Activated CD4-positive, alpha-beta memory T cell treated with anti-CD3 and anti-CD28 coated beads for 36 hours (primary cell): ENCODE measurements around the gene RPL31. TPM values are rescaled to one million over a fixed set of nuclear protein-coding genes. Genes with fewer than 3 reads are reported as not detected.
A peak's percentile ranks its signal among the peaks of the same experiment; 100 is the strongest.

Experiments used
- CTCF ChIA-PET: fragments of 350-600 bp; sonication (Branson Sonifier 250); formaldehyde crosslinking; loops from one replicate; lab custom pipeline; 2021; ENCODE audit warnings: antibody characterized with exemption, inconsistent platforms; lab: Charles Lee
- POLR2A ChIA-PET: fragments of 350-600 bp; sonication (Branson Sonifier 250); formaldehyde crosslinking; loops from one replicate; lab custom pipeline; 2021; ENCODE audit warnings: antibody characterized with exemption; lab: Charles Lee
- DNase-seq: peaks from one replicate; pipeline ENCODE4 v3.0.0-alpha.2; 2020
- H3K27ac Mint-ChIP-seq: one replicate; pipeline ENCODE4 v1.8.0; 2021; ENCODE audit warnings: mixed read lengths
- H3K27me3 Mint-ChIP-seq: one replicate; pipeline ENCODE4 v1.8.0; 2021; ENCODE audit warnings: mixed read lengths
- H3K36me3 Mint-ChIP-seq: one replicate; pipeline ENCODE4 v1.8.0; 2021; ENCODE audit warnings: mixed read lengths
- H3K4me1 Mint-ChIP-seq: one replicate; pipeline ENCODE4 v1.8.0; 2021; ENCODE audit warnings: low read depth, mixed read lengths
- H3K4me3 Mint-ChIP-seq: one replicate; pipeline ENCODE4 v1.8.0; 2021; ENCODE audit warnings: mild to moderate bottlenecking, mixed read lengths
- H3K9me3 Mint-ChIP-seq: one replicate; pipeline ENCODE4 v1.8.0; 2021; ENCODE audit warnings: mixed read lengths
- intact Hi-C: fragments of 100-400 bp; cut with micrococcal nuclease; formaldehyde crosslinking; loops from one replicate; pipeline ENCODE4 v1.15.1; 2023
- total RNA-seq, 2 experiments: library from RNA; stranded (reverse); gene quantifications; one replicate each; pipeline ENCODE4 v1.2.3, GENCODE V29; 2021

Gene RPL31
- total RNA-seq, 2 experiments from 2014 or later = 1,809 to 1,825 TPM

DNA sequence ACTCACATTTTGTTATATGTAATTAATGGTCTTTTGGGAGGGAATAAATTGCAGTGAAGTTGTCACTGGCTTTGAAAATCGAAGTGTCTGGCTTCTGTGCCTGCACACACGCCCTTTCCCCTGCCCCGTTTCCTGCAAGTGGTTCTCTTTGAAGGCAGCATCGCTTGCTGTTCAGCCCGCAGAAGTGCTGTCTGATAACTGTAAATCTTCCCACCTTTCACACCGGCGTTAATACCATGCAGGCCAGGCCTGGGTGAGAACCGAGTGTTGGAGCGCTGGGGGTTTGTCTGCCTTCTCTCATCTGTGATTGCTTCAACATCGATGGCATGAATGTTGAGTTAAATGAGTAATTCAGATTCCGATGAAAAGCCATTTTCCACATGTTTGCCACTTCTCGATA is 37.9 kb upstream of the RPL31 start:
- Mint-ChIP-seq H3K27me3 (no peaks in the 10 kb centered on the region), H3K27ac (no peak overlapping the region), H3K4me3 (no peak overlapping the region), H3K9me3 (no peaks in the 10 kb centered on the region), H3K4me1 (peaks cover under 1% of the 10 kb centered on the region), H3K36me3 (no peaks in the 10 kb centered on the region)
- DNase-seq = no peak
- ChIA-PET CTCF (interaction anchor here (0.6 kb wide), 1 partner anchor 21 kb away, joined by 4 read pairs; no protein-coding TSS in a partner anchor), POLR2A (no interaction called here)
- intact Hi-C loops = no loop called here

DNA sequence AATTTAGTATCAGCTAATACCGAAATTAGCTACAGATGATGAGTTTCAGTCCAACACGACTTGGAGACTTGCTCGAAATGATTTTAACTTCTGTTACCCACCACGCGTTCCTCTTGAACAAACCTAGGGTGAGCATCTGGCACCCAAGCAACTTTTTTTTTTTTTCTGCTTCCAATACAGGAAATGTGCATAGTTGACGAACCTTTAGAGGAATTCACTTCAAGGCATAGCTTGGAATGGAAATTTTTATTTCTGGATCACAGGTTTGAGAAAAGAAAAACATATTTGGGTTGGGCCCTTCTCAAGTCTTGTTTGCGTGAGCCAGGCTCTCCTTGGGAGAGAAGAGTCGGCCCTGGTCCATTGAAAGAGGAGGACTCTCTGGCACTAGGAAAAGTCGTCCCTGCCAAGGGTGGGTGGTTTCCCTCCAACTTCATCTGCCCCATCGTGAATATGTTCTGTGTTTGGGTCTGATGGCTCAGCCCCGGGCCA is 37.4 kb upstream of the RPL31 start:
- Mint-ChIP-seq H3K27me3 (no peaks in the 10 kb centered on the region), H3K4me3 (no peak overlapping the region), H3K4me1 (no peaks in the 10 kb centered on the region), H3K36me3 (no peaks in the 10 kb centered on the region), H3K27ac (no peak overlapping the region), H3K9me3 (no peaks in the 10 kb centered on the region)
- intact Hi-C loops = no loop called here
- no peak for DNase-seq
- ChIA-PET POLR2A (no interaction called here), CTCF (interaction anchor here (0.6 kb wide), 1 partner anchor 21 kb away, joined by 4 read pairs; no protein-coding TSS in a partner anchor)

DNA sequence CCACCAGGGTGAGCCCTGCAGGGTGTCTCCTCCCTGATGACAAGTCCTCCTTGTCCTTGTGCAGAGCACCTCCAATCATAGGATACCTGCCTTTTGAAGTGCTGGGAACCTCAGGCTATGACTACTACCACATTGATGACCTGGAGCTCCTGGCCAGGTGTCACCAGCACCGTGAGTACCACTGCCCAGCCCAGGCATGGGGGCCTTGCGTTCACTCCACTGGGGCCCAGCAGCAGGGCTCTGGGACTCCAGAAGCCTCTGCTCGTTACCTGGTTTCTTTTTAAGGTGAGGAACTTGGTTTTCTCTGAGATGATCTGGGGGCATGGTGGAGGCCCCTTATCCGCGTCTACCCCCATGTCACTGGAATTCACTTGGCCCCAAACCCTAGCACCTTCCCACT is 36.5 kb upstream of the RPL31 start:
- intact Hi-C loops = no loop called here
- no peaks in the 10 kb centered on the region for H3K9me3 Mint-ChIP-seq

DNA sequence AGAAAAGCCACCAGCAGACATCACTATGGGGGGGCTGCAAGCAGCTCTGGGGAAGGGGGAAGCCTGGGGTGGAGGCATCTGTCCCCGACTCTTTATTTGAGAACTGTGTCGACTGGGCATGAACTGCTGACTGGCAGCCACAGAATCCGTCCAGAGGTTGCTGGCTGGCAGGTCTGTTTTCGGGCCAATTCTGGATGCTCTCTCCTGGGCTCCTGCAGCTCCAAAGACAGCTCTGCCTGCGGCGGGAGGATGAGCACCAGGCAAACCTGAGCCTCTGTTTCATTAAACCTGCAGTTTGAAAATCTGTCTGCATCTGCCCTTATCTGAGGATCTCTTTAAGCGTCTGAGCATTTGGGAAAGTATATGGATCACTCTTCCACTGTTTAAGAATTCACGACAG is 34.4 kb upstream of the RPL31 start:
- H3K9me3 Mint-ChIP-seq = no peaks in the 10 kb centered on the region
- no peak overlapping the region for H3K4me3 Mint-ChIP-seq
- H3K27ac Mint-ChIP-seq = no peak overlapping the region
- peaks cover 1% of the 10 kb centered on the region for H3K27me3 Mint-ChIP-seq
- no peaks in the 10 kb centered on the region for H3K36me3 Mint-ChIP-seq
- no peak for DNase-seq
- H3K4me1 Mint-ChIP-seq = no peaks in the 10 kb centered on the region
- POLR2A ChIA-PET = no interaction called here
- CTCF ChIA-PET = no interaction called here
- intact Hi-C loops = no loop called here

More for the DNA sequence above, 36.5 kb upstream of the RPL31 start:
- H3K4me1 Mint-ChIP-seq = no peaks in the 10 kb centered on the region
- ChIA-PET POLR2A (no interaction called here), CTCF (no interaction called here)
- DNase-seq = no peak
- no peak overlapping the region for H3K4me3 Mint-ChIP-seq
- no peak overlapping the region for H3K27ac Mint-ChIP-seq
- H3K27me3 Mint-ChIP-seq = no peaks in the 10 kb centered on the region
- H3K36me3 Mint-ChIP-seq = no peaks in the 10 kb centered on the region

DNA sequence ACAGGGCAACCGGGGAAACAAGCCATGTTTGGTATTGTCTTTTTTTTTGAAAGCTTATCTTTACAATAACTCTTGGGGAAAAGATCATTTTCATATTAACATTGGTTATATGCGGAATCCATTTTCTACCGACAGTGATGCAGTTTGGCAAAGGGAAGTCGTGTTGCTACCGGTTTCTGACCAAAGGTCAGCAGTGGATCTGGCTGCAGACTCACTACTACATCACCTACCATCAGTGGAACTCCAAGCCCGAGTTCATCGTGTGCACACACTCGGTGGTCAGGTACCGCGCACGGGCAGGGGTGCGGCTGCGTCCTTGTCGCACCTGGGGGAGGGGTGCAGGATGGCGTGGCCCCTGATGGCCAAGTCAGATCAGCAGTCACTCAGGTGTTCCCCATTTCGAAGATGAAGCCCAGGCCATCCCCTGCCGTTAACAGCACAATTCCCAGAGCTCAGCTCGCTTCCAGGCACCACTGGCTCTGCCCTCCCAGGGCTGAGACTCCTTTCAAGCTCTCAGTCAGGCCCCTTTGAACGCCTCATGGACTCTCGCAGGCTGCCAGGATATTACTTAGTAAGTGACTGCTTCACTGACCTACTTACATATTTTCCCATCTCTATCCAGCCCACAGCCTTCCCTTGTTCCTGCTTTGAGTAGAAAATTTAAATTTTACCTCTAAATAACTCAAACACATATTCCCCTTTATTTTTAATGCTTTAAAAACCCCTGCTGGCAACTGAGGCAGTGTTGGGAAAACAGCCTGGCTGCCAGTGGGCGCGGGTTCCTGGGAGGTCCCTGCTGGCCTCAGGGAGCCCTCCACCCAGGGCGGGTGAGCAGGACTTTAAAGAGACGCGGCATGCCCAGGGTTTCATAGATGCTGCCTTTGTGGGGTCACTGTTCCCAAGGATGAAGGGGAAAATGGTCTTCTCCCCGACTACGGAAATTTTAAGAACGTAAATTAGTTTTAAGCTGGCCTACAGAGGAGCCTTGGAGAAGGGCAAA is 33.6 kb upstream of the RPL31 start:
- intact Hi-C loops = no loop called here
- no peak overlapping the region for H3K27ac Mint-ChIP-seq
- H3K4me1 Mint-ChIP-seq = no peaks in the 10 kb centered on the region
- ChIA-PET POLR2A (no interaction called here), CTCF (no interaction called here)
- H3K27me3 Mint-ChIP-seq = peaks cover 1% of the 10 kb centered on the region
- no peaks in the 10 kb centered on the region for H3K36me3 Mint-ChIP-seq
- H3K9me3 Mint-ChIP-seq = no peaks in the 10 kb centered on the region
- no peak for DNase-seq
- no peak overlapping the region for H3K4me3 Mint-ChIP-seq

DNA sequence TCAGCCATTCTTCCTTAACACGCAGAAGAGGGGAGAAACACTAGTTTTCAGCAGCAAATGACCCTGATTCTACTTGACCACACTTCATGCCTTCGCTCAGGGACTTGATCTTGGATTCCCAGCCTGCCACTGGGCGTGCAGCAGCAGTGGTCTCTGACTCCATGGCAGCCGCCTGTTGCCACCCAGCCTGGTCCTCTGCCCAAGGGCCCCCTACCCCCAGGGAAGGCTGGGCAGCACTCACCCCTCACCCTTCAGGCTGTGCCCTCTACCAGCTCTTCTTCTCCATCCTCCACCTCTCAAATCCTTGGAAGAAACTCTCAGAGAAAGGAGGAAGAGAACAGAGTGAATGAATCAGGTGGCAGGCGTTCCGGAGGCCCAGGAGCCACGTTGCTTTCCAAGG is 32.1 kb upstream of the RPL31 start:
- Mint-ChIP-seq H3K9me3 (no peaks in the 10 kb centered on the region), H3K36me3 (no peaks in the 10 kb centered on the region), H3K4me1 (no peaks in the 10 kb centered on the region), H3K27ac (no peak overlapping the region), H3K4me3 (no peak overlapping the region), H3K27me3 (peaks cover 1% of the 10 kb centered on the region)
- ChIA-PET POLR2A (no interaction called here), CTCF (no interaction called here)
- intact Hi-C loops = no loop called here
- no peak for DNase-seq

DNA sequence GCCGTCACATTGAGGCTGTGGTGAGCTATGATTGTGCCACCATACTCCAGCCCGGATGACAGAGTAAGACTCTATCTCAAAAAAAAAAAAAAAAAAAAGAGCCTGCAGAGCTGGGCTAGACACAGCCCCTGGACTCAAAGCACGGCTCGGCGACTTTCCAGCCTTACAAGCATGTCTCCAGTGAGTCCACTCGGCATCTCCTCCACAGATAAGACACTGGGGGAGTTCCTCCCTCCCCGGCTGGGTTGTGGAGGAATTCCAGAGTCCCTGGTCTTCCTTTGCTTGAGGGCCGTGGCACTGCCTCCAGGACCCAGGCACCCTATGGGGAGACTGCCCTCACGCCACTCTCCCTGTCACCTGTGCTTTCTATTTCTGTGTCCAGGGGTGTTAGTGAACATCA is 30.9 kb upstream of the RPL31 start:
- ChIA-PET POLR2A (no interaction called here), CTCF (interaction anchor here (0.7 kb wide), 1 partner anchor 100 kb away, joined by 3 read pairs; no protein-coding TSS in a partner anchor)
- Mint-ChIP-seq H3K27ac (no peak overlapping the region), H3K27me3 (peaks cover 1% of the 10 kb centered on the region), H3K4me3 (no peak overlapping the region), H3K4me1 (no peaks in the 10 kb centered on the region), H3K36me3 (no peaks in the 10 kb centered on the region), H3K9me3 (no peaks in the 10 kb centered on the region)
- DNase-seq = no peak
- intact Hi-C loops = no loop called here

DNA sequence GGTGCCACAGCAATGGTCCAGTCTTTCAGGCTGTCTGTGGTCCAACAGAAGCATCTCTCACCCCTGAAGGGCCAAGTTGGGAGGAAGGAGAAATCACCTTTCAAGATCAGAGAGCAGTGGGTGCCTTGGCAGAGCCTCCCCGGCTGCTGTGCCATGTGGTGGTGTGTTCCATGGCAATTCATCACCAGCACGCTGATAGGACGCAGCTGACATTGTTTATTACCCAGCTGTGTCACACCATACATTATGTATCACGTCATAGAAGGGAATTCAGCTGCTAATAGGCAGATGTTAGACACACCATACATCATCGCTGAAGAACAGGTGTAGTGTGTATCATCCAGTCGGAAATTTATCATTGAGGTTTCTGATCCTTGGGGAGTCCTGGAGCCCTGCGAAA is 29.6 kb upstream of the RPL31 start:
- ChIA-PET CTCF (no interaction called here), POLR2A (no interaction called here)
- Mint-ChIP-seq H3K27me3 (peaks cover 1% of the 10 kb centered on the region), H3K27ac (no peak overlapping the region), H3K4me1 (no peaks in the 10 kb centered on the region), H3K4me3 (no peak overlapping the region), H3K36me3 (no peaks in the 10 kb centered on the region), H3K9me3 (no peaks in the 10 kb centered on the region)
- intact Hi-C loops = no loop called here
- no peak for DNase-seq

DNA sequence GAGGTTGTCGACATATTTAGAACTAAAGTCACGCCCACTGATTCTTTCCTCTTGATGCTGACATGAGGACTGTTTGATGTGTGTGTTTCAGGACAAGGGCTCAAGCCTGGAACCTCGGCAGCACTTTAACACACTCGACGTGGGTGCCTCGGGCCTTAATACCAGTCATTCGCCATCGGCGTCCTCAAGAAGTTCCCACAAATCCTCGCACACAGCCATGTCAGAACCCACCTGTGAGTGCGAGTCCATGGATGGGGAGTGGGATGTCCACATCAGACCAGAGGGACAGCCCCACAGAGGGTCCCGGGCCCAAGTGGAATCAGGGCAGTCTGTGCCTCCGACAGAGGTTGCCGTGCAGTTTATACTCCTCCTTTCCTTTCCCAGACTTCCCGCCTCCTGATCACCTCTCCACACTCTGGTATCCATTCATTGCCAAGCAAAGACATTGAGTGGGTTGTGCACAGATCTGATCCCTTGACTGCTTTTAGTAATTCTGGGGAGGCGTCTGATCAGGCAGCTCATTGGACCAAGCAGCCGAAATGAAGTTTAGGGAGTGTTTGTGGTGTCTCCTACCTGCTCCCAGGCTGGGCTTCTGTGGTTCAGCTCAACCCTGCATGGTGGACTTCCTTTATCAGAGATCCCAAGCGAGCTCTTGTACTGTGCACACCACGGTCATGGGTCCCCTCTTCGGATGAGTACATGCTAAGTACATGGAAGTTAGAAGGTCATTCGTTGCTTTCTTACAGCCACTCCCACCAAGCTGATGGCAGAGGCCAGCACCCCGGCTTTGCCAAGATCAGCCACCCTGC is 27.2 kb upstream of the RPL31 start:
- Mint-ChIP-seq H3K4me1 (no peaks in the 10 kb centered on the region), H3K9me3 (no peaks in the 10 kb centered on the region), H3K36me3 (no peaks in the 10 kb centered on the region), H3K27ac (no peak overlapping the region), H3K4me3 (no peak overlapping the region), H3K27me3 (peaks cover 1% of the 10 kb centered on the region)
- DNase-seq = no peak
- POLR2A ChIA-PET = no interaction called here
- CTCF ChIA-PET = interaction anchor here (1.1 kb wide), 1 partner anchor 11 kb away, joined by 3 read pairs; no protein-coding TSS in a partner anchor
- intact Hi-C loops = no loop called here

DNA sequence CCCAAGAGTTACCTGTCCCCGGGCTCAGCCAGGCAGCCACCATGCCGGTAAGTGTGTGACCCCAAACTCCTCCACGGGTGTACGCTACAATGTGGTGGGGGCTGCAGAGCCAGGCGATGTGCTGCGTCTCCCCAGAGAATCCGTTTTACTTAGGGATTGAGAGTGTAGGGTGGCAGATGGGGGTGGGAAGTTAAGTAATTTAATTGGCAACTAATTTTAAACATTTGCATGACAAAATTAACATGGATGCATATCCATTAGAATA is 26.6 kb upstream of the RPL31 start:
- Mint-ChIP-seq H3K27me3 (peaks cover 1% of the 10 kb centered on the region), H3K27ac (no peak overlapping the region), H3K4me3 (no peak overlapping the region), H3K9me3 (no peaks in the 10 kb centered on the region), H3K36me3 (no peaks in the 10 kb centered on the region), H3K4me1 (no peaks in the 10 kb centered on the region)
- DNase-seq = no peak
- CTCF ChIA-PET = interaction anchor here (1.1 kb wide), 1 partner anchor 10 kb away, joined by 3 read pairs; no protein-coding TSS in a partner anchor
- POLR2A ChIA-PET = no interaction called here
- intact Hi-C loops = no loop called here

DNA sequence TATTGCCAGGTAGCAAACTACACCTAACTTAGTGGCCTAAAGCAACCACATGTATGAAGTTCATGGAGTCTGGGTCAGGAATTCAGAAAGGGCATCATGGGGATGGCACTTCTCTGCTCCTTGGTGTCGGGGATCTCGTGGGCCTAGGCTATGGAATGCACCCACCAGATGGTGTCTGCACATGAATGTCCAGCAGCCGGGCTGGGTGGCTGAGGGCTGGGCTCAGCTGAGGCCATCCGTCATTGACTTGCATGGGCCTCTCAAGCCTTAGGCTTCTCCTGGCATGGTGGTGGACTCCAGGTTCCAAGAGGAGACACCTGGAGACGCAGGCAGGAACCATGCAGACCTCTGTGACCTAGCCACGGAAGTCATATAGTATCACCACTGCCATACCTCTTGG is 26.0 kb upstream of the RPL31 start:
- intact Hi-C loops = no loop called here
- peaks cover 1% of the 10 kb centered on the region for H3K27me3 Mint-ChIP-seq
- ChIA-PET POLR2A (no interaction called here), CTCF (interaction anchor here (1.1 kb wide), 1 partner anchor 10 kb away, joined by 3 read pairs; no protein-coding TSS in a partner anchor)
- no peak for DNase-seq
- no peak overlapping the region for H3K4me3 Mint-ChIP-seq
- H3K36me3 Mint-ChIP-seq = no peaks in the 10 kb centered on the region
- H3K27ac Mint-ChIP-seq = no peak overlapping the region
- H3K9me3 Mint-ChIP-seq = no peaks in the 10 kb centered on the region
- H3K4me1 Mint-ChIP-seq = no peaks in the 10 kb centered on the region

DNA sequence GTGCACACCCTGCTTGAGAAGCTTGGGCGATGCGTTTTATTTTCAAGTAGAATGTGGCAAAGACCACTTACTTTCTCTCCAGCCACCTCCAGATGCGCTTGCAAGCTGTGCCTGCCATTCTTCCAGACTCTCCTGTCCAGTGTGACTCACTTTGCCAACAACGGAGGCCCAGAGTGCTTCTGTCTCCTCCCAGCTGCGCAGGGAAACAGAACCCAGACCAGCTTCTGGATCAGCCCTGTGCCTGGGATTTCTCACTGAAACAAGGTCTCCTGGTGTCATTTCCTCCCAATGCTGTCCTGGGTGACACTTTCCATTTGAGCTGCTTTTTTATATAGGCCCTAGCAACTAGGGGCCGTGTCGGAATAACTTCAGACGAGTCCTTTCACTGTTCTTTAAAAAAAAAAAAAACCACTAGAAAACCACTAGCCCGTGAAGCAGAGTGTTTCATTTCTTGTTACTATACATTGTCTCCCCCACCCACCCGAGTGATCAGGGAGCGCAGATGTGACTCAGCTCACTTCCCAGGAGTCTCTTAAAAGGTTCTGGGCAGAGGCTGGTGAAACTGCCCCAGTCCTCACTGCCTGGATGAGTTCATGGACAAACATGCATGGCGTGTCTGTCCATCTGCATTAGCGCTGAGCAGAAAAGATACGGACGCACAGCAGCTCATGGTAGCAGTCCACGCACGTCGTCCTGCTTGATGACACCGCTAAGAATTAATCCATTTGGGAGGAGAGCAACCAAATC is 25.3 kb upstream of the RPL31 start:
- no peak overlapping the region for H3K4me3 Mint-ChIP-seq
- no peaks in the 10 kb centered on the region for H3K4me1 Mint-ChIP-seq
- DNase-seq = peak; percentile 13
- H3K27me3 Mint-ChIP-seq = no peaks in the 10 kb centered on the region
- POLR2A ChIA-PET = no interaction called here
- no peaks in the 10 kb centered on the region for H3K36me3 Mint-ChIP-seq
- no peak overlapping the region for H3K27ac Mint-ChIP-seq
- H3K9me3 Mint-ChIP-seq = no peaks in the 10 kb centered on the region
- intact Hi-C loops = no loop called here
- CTCF ChIA-PET = no interaction called here
